ENCODE data around the gene PFN4.
"Not testable (repeated sequence)": the region's sequence is repeated elsewhere in the genome, so short reads cannot be mapped to it uniquely, and the experiment has no call there.

DNA sequence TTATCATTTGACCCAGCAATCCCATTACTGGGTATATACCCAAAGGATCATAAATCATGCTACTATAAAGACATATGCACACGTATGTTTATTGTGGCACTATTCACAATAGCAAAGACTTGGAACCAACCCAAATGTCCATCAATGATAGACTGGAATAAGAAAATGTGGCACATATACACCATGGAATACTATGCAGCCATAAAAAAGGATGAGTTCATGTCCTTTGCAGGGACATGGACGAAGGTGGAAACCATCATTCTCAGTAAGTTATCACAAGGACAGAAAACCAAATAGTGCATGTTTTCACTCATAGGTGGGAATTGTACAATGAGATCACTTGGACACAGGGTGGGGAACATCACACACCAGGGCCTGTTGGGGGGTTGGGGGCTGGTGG is 22.4 kb downstream of the PFN4 start:
- not testable (repeated sequence) for TF ChIP-seq ELF4 (CRISPR knock-in tag; IDR thresholded peaks at IDR 0.05; ENCODE audit: low read depth); CREB1 (CRISPR knock-in tag; IDR thresholded peaks at IDR 0.05); MAX (CRISPR knock-in tag; IDR thresholded peaks at IDR 0.05); TEAD4 (CRISPR knock-in tag; IDR thresholded peaks at IDR 0.05); GRHL2 (CRISPR knock-in tag; IDR thresholded peaks at IDR 0.05; ENCODE audit: insufficient replicate concordance, severe bottlenecking); GABPB1 (CRISPR knock-in tag; IDR thresholded peaks at IDR 0.05); ZNF263 (CRISPR knock-in tag; IDR thresholded peaks at IDR 0.05; ENCODE audit: low read depth); NR1H2 (CRISPR knock-in tag; IDR thresholded peaks at IDR 0.05); SP1 (CRISPR knock-in tag; conservative IDR thresholded peaks at IDR 0.05)
- TF ChIP-seq, protein P1, sequence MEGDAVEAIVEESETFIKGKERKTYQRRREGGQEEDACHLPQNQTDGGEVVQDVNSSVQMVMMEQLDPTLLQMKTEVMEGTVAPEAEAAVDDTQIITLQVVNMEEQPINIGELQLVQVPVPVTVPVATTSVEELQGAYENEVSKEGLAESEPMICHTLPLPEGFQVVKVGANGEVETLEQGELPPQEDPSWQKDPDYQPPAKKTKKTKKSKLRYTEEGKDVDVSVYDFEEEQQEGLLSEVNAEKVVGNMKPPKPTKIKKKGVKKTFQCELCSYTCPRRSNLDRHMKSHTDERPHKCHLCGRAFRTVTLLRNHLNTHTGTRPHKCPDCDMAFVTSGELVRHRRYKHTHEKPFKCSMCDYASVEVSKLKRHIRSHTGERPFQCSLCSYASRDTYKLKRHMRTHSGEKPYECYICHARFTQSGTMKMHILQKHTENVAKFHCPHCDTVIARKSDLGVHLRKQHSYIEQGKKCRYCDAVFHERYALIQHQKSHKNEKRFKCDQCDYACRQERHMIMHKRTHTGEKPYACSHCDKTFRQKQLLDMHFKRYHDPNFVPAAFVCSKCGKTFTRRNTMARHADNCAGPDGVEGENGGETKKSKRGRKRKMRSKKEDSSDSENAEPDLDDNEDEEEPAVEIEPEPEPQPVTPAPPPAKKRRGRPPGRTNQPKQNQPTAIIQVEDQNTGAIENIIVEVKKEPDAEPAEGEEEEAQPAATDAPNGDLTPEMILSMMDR (IDR thresholded peaks at IDR 0.05) = not testable (repeated sequence)
- TF ChIP-seq, protein P2, sequence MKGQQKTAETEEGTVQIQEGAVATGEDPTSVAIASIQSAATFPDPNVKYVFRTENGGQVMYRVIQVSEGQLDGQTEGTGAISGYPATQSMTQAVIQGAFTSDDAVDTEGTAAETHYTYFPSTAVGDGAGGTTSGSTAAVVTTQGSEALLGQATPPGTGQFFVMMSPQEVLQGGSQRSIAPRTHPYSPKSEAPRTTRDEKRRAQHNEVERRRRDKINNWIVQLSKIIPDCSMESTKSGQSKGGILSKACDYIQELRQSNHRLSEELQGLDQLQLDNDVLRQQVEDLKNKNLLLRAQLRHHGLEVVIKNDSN (CRISPR knock-in tag; IDR thresholded peaks at IDR 0.05) = not testable (repeated sequence)
- TF ChIP-seq, protein P3, sequence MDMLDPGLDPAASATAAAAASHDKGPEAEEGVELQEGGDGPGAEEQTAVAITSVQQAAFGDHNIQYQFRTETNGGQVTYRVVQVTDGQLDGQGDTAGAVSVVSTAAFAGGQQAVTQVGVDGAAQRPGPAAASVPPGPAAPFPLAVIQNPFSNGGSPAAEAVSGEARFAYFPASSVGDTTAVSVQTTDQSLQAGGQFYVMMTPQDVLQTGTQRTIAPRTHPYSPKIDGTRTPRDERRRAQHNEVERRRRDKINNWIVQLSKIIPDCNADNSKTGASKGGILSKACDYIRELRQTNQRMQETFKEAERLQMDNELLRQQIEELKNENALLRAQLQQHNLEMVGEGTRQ (CRISPR knock-in tag; IDR thresholded peaks at IDR 0.05) = not testable (repeated sequence)
